Measurements from ENCODE around the gene TP63. TPM values are rescaled to one million over a fixed set of nuclear protein-coding genes. Genes with fewer than 3 reads are reported as not detected.

TP63 gene
- polyA plus RNA-seq, 1 donor from 2014 or later = 0.12 TPM

DNA sequence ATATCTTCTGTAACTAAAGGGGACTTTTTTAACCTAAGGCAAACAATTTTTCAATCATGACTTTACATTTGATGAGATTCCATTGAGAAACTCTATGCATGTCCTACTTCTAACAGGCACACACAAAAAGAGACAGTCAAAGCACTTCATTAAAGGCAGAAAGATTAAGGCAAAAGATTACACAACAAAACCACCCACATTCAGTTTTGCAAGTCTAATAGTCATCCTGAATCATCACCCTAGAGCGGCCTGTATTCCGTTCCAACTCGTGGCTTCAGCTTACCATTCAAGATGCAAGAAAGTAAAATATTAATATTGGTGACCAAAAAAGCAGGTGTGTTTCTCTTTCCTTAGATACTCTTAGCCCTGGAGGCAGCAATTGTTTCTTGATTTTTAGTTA, 283.6 kb downstream of the TP63 start:
- TF ChIP-seq POLR2AphosphoS5 (IDR thresholded peaks at IDR 0.05) (no peak), EZH2 (IDR thresholded peaks at IDR 0.05; ENCODE audit: borderline replicate concordance, insufficient read depth, low read length, poor library complexity, severe bottlenecking) (no peak), RAD21 (conservative IDR thresholded peaks at IDR 0.05) (no peak), TAF1 (IDR thresholded peaks at IDR 0.05; ENCODE audit: low read depth) (no peak), EP300 (conservative IDR thresholded peaks at IDR 0.05; ENCODE audit: poor library complexity, severe bottlenecking) (no peak), SMC3 (conservative IDR thresholded peaks at IDR 0.05; ENCODE audit: poor library complexity) (no peak), MXI1 (conservative IDR thresholded peaks at IDR 0.05; ENCODE audit: poor library complexity, severe bottlenecking) (no peak)
- TF ChIP-seq, protein P1, sequence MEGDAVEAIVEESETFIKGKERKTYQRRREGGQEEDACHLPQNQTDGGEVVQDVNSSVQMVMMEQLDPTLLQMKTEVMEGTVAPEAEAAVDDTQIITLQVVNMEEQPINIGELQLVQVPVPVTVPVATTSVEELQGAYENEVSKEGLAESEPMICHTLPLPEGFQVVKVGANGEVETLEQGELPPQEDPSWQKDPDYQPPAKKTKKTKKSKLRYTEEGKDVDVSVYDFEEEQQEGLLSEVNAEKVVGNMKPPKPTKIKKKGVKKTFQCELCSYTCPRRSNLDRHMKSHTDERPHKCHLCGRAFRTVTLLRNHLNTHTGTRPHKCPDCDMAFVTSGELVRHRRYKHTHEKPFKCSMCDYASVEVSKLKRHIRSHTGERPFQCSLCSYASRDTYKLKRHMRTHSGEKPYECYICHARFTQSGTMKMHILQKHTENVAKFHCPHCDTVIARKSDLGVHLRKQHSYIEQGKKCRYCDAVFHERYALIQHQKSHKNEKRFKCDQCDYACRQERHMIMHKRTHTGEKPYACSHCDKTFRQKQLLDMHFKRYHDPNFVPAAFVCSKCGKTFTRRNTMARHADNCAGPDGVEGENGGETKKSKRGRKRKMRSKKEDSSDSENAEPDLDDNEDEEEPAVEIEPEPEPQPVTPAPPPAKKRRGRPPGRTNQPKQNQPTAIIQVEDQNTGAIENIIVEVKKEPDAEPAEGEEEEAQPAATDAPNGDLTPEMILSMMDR (IDR thresholded peaks at IDR 0.05; ENCODE audit: poor library complexity, severe bottlenecking) = no peak
- TF ChIP-seq, protein P2, sequence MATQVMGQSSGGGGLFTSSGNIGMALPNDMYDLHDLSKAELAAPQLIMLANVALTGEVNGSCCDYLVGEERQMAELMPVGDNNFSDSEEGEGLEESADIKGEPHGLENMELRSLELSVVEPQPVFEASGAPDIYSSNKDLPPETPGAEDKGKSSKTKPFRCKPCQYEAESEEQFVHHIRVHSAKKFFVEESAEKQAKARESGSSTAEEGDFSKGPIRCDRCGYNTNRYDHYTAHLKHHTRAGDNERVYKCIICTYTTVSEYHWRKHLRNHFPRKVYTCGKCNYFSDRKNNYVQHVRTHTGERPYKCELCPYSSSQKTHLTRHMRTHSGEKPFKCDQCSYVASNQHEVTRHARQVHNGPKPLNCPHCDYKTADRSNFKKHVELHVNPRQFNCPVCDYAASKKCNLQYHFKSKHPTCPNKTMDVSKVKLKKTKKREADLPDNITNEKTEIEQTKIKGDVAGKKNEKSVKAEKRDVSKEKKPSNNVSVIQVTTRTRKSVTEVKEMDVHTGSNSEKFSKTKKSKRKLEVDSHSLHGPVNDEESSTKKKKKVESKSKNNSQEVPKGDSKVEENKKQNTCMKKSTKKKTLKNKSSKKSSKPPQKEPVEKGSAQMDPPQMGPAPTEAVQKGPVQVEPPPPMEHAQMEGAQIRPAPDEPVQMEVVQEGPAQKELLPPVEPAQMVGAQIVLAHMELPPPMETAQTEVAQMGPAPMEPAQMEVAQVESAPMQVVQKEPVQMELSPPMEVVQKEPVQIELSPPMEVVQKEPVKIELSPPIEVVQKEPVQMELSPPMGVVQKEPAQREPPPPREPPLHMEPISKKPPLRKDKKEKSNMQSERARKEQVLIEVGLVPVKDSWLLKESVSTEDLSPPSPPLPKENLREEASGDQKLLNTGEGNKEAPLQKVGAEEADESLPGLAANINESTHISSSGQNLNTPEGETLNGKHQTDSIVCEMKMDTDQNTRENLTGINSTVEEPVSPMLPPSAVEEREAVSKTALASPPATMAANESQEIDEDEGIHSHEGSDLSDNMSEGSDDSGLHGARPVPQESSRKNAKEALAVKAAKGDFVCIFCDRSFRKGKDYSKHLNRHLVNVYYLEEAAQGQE (IDR thresholded peaks at IDR 0.05; ENCODE audit: borderline replicate concordance) = no peak
- H4K20me1 ChIP-seq (ENCODE audit: insufficient read depth) = no peaks in the 10 kb centered on the region
- H3K27me3 ChIP-seq (ENCODE audit: insufficient read depth, low read depth, low read length) = no peaks in the 10 kb centered on the region
- no peaks in the 10 kb centered on the region for H3K79me2 ChIP-seq (replicated peaks; ENCODE audit: insufficient read depth, low read length)
- H3K9me2 ChIP-seq (ENCODE audit: insufficient read depth, low read length) = no peaks in the 10 kb centered on the region
- H3F3A ChIP-seq (ENCODE audit: insufficient read depth, low read length, poor library complexity, severe bottlenecking) = no peaks in the 10 kb centered on the region
- H3K27ac ChIP-seq (ENCODE audit: low read length) = no peak overlapping the region
- H3K4me2 ChIP-seq (ENCODE audit: low read length) = no peak overlapping the region
- no peaks in the 10 kb centered on the region for H3K9me3 ChIP-seq (ENCODE audit: low read length)
- no peaks in the 10 kb centered on the region for H3K36me3 ChIP-seq (ENCODE audit: insufficient read depth, low read length)
- no peak overlapping the region for H2AFZ ChIP-seq (ENCODE audit: low read depth, low read length)
- no peak overlapping the region for H3K9ac ChIP-seq (ENCODE audit: low read length)
- H3K4me3 ChIP-seq (ENCODE audit: low read length) = no peak overlapping the region

DNA sequence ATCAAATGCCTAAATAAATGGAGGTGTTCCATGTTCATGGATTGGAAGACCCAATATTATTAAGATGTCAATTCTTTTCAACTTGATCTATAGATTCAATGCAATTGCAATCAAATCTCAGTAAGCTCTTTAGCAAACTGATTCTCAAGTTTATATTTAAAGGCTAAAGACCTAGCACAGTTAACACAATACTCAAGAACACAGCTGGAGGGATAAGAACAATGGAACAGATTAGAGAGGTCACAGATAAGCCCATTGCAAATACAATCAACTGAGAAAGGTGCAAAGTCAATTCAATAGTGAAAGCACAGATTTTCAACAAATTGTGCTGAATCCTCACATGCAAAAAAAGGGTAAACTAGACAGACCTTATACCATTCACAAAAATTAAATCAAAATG, 290.6 kb downstream of the TP63 start:
- no peak overlapping the region for H3K27ac ChIP-seq (ENCODE audit: low read length)
- no peak overlapping the region for H2AFZ ChIP-seq (ENCODE audit: low read depth, low read length)
- no peaks in the 10 kb centered on the region for H3K27me3 ChIP-seq (ENCODE audit: insufficient read depth, low read depth, low read length)
- TF ChIP-seq, protein P1 (IDR thresholded peaks at IDR 0.05; ENCODE audit: poor library complexity, severe bottlenecking) = no peak
- TF ChIP-seq RAD21 (conservative IDR thresholded peaks at IDR 0.05) = no peak
- TF ChIP-seq MXI1 (conservative IDR thresholded peaks at IDR 0.05; ENCODE audit: poor library complexity, severe bottlenecking) = no peak
- TF ChIP-seq EZH2 (IDR thresholded peaks at IDR 0.05; ENCODE audit: borderline replicate concordance, insufficient read depth, low read length, poor library complexity, severe bottlenecking) = no peak
- TF ChIP-seq POLR2AphosphoS5 (IDR thresholded peaks at IDR 0.05) = no peak
- TF ChIP-seq, protein P2 (IDR thresholded peaks at IDR 0.05; ENCODE audit: borderline replicate concordance) = no peak
- no peak for TF ChIP-seq SMC3 (conservative IDR thresholded peaks at IDR 0.05; ENCODE audit: poor library complexity)
- no peak for TF ChIP-seq EP300 (conservative IDR thresholded peaks at IDR 0.05; ENCODE audit: poor library complexity, severe bottlenecking)
- no peak overlapping the region for H3K4me3 ChIP-seq (ENCODE audit: low read length)
- no peaks in the 10 kb centered on the region for H3K9me2 ChIP-seq (ENCODE audit: insufficient read depth, low read length)
- H3K9me3 ChIP-seq (ENCODE audit: low read length) = no peaks in the 10 kb centered on the region
- H3K4me2 ChIP-seq (ENCODE audit: low read length) = no peak overlapping the region
- H3K9ac ChIP-seq (ENCODE audit: low read length) = no peak overlapping the region
- H3K79me2 ChIP-seq (replicated peaks; ENCODE audit: insufficient read depth, low read length) = no peaks in the 10 kb centered on the region
- H4K20me1 ChIP-seq (ENCODE audit: insufficient read depth) = no peaks in the 10 kb centered on the region
- no peaks in the 10 kb centered on the region for H3F3A ChIP-seq (ENCODE audit: insufficient read depth, low read length, poor library complexity, severe bottlenecking)
- H3K36me3 ChIP-seq (ENCODE audit: insufficient read depth, low read length) = no peaks in the 10 kb centered on the region
